ENCODE measurements around the gene GFRA3. TPM values are rescaled to one million over a fixed set of nuclear protein-coding genes. Genes with fewer than 3 reads are reported as not detected.
"Not testable (repeated sequence)": the region's sequence is repeated elsewhere in the genome, so short reads cannot be mapped to it uniquely, and the experiment has no call there.

GFRA3 gene, protein sequence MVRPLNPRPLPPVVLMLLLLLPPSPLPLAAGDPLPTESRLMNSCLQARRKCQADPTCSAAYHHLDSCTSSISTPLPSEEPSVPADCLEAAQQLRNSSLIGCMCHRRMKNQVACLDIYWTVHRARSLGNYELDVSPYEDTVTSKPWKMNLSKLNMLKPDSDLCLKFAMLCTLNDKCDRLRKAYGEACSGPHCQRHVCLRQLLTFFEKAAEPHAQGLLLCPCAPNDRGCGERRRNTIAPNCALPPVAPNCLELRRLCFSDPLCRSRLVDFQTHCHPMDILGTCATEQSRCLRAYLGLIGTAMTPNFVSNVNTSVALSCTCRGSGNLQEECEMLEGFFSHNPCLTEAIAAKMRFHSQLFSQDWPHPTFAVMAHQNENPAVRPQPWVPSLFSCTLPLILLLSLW
- total RNA-seq, result 0.10 and 0.17 TPM in 2 replicates

- intact Hi-C loops (cut with micrococcal nuclease), result no loop called here
Measured at GRCh38 chr5:138274189-138274853, at the start of gene GFRA3. GFRA3 (minus strand) TSS chr5:138274621; CDS start chr5:138274424, 197 bp downstream.

GRCh38 chr5:138318211-138318610 is 43.8 kb upstream of the GFRA3 start:
- intact Hi-C loops (cut with micrococcal nuclease), result not testable (repeated sequence)

- intact Hi-C loops (cut with micrococcal nuclease), result no loop called here
Measured at GRCh38 chr5:138316355-138316754, 41.9 kb upstream of the GFRA3 start.

GRCh38 chr5:138315751-138316278 is 41.4 kb upstream of the GFRA3 start:
- intact Hi-C loops (cut with micrococcal nuclease), result no loop called here

- intact Hi-C loops (cut with micrococcal nuclease), result no loop called here
Measured at GRCh38 chr5:138305797-138306196, 31.4 kb upstream of the GFRA3 start.

DNA sequence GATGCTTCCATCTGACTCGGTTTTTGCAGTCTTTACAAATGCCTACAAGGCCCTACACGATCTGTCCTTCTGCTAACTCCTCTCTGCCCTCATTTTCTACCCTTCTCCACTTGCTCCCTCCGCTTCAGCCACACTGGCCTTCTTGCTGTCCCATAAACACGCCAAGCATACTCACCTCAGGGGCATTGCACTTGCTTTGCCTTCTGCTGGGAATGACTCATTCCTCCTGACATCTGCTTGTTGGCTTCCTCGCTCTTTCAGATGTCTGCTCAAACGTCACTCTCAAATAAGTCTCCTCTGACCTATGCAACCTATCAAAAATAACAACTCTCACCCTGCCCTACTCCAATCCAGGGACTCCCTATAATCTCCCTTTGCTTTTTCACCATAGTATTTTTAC is 29.0 kb upstream of the GFRA3 start:
- intact Hi-C loops (cut with micrococcal nuclease), result no loop called here

GRCh38 chr5:138289296-138289695 is 14.9 kb upstream of the GFRA3 start:
- intact Hi-C loops (cut with micrococcal nuclease), result no loop called here

DNA sequence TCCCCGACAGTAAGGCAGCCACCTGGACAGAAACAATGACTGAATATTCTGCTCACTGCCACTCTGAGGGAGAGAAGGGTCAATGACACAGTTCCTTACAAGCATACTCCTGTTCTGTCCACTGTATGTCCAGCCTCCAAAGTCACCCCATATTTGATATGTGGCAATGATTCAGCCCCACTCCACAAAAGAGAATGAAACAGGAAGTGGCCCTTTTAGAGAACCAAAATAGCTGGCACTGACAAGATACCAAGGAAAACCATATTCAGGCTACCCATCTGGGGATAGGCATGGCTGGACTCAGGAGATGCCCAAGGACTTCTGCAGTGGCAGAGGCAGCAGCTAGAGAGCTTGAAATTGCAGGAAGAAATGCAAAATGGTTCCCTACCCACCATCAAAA is 12.8 kb upstream of the GFRA3 start:
- intact Hi-C loops (cut with micrococcal nuclease), result no loop called here

DNA sequence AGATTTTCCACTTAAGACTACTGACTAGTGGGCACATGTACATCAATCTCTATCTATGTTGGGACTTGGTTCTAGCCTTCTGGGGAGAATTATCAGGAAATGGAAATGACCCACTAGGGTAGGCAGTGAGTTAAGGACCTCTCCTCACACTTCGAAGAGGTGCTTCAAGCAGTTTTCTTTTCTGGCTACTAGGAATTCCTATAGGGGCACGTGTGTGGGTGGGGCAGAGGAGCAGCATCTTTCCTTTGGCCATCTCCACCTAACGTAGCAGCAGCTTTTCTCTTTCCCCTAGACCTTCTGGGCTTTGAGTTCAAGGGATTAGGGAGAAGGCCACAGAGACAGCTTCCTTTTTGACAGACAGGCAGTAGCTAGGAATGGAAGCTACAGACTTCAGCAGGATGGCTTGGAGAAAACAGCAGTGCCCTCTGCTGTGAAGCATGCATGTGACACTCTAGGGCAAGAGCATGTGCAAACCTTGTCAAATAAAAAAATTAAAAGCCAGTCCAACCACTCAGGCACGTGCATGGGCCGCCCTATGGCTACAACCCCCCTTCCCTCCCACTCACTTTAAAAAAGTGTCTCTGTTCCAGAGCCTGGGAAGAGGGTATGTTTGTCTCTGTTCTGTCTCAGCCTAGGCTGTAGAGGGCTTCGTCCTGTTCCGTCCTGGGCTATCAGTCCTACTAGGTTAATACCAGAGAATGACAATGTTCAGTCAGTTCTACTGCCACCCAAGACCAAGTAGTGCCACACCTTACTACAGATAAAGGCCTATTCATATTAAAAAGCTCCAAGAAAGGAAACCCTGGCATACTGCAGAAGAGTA is 8.7 kb upstream of the GFRA3 start:
- intact Hi-C loops (cut with micrococcal nuclease), result loop anchor here (1.0 kb wide), 3 partner anchors 70 to 103 kb away; partner anchors contain the start of gene CDC23

GRCh38 chr5:138280915-138281314 is 6.5 kb upstream of the GFRA3 start:
- intact Hi-C loops (cut with micrococcal nuclease), result no loop called here

- intact Hi-C loops (cut with micrococcal nuclease), result no loop called here
Measured at GRCh38 chr5:138276402-138277054, 2.1 kb upstream of the GFRA3 start.

DNA sequence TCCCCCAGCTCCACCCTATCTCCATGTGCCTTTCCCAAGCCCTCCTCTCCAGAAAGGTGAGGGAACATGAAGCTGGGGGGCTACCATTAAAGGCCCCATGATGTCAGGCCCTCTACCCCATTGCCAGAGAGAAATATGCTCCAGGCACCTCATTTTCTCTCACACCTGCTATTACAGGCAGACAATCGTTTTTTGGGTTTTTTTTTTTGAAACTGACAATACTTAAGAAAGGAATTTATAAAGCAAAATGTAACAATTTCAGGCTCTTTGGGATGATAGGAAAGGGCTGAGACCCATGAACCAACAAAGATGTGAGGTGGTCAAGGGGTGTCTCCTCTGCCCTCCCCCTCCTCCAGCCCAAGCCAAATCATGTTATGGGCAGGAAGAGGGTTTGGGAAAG is 1.5 kb upstream of the GFRA3 start:
- intact Hi-C loops (cut with micrococcal nuclease), result no loop called here

DNA sequence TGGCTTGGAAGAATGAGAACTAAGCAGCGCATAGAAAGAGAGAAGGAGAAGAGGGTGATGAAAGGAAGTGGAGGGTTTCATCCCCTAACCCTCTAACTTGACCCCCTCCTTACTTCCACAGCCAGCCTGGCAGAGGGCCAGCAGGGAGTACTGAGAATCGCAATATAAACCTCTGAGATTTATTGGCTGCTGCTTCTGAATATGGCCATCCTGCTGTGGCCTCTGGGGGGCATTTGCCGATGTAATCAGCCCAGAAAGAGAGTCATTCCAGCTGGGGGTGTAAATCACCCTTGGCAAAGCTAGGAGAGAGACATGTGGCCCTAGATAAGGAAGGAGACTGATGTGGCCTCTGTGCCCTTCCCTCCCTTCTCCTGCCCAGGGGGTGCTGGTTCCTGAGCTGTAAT is 960 bp upstream of the GFRA3 start:
- intact Hi-C loops (cut with micrococcal nuclease), result no loop called here

GRCh38 chr5:138273834-138274188 is 610 bp downstream of the GFRA3 start:
- intact Hi-C loops (cut with micrococcal nuclease), result no loop called here

DNA sequence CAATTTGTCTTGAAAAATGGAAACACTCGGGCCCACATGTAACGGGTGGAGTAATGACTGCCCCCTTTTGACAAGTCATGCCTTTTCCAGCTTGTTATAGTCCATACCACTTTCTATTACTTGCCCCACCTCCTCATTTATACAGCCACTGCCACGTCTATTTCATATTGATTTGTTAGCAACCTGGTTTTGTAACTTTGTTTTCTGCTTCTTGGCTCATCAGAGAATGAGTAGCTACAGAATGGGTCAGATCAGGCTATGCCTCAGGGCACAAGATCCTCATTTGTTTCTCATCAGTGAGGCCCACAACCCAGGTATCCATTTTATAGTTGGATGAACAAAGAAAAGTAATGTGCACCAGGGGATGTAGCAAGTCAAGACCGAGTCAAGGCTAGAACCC is 1.7 kb downstream of the GFRA3 start:
- intact Hi-C loops (cut with micrococcal nuclease), result no loop called here

DNA sequence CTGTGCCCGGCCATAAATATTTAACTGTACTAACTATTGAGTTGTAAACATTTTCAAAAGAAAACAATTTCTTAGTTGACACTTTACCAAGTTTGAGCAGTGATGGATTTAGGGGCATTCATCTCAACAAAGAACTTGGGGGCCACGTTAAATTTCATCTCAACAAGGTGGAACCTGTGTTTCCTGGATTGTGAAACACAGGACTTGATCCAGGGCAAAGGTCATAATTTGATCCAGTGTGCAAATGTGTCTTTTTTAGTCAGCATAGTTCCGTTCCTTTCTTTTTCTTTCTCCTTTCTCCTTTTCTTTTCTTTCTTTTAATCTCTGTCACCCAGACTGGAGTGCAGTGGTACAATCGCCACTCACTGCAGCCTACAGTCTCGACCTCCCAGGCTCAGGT is 3.1 kb downstream of the GFRA3 start:
- intact Hi-C loops (cut with micrococcal nuclease), result no loop called here

- intact Hi-C loops (cut with micrococcal nuclease), result no loop called here
Measured at GRCh38 chr5:138264183-138264582, 10.2 kb downstream of the GFRA3 start.

- intact Hi-C loops (cut with micrococcal nuclease), result no loop called here
Measured at GRCh38 chr5:138263581-138263980, 10.8 kb downstream of the GFRA3 start.

DNA sequence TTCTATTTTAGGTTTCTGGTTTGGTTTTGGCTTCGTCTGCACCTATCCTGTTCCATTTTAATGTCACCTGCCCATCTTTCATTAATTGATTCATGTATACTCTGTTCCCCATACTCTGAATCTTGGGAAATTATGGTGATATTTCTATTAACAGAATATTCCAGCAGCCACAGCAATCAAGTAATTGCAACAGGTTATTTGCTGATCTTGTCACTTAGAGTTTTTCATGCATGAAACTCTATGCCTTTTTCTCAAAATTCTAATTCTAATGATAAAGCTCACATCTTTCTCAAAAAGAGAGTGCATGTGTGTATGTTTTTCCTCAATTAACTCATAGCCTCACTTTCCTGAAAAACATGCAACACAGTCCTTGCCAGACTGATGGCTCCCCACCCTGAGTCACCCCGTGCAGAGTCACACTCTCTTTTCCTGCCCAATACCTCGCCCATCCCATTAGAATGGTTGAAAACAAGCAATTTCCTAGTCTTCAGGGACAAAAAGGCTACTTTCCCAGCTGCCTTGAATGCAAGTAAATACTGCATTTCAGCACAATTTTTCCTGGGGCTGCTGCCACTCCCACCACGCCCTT is 15.6 kb downstream of the GFRA3 start:
- intact Hi-C loops (cut with micrococcal nuclease), result no loop called here

DNA sequence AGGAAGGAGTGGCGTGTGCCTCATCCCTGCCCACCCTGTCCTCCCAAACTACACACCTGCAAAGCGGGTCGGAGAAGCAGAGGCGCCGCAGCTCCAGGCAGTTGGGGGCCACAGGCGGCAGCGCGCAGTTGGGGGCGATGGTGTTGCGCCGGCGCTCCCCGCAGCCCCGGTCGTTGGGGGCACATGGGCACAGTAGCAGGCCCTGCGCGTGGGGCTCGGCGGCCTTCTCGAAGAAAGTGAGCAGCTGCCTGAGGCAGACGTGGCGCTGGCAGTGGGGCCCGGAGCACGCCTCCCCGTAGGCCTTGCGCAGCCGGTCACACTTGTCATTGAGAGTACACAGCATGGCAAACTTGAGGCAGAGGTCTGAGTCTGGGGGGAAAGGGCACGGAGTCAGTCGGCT is 16.8 kb downstream of the GFRA3 start:
- intact Hi-C loops (cut with micrococcal nuclease), result no loop called here

- intact Hi-C loops (cut with micrococcal nuclease), result no loop called here
Measured at GRCh38 chr5:138252944-138253343, 21.5 kb downstream of the GFRA3 start.

Data from T-helper 1 cell treated with Interleukin-12 subunit alpha and Interleukin-12 subunit beta and Interleukin-4 antibody, amounts not matched to agents 30 ng/mL and 1 ng/mL, for 36 hours (primary cell).